Measurements from ENCODE around the gene PDZD2.

DNA sequence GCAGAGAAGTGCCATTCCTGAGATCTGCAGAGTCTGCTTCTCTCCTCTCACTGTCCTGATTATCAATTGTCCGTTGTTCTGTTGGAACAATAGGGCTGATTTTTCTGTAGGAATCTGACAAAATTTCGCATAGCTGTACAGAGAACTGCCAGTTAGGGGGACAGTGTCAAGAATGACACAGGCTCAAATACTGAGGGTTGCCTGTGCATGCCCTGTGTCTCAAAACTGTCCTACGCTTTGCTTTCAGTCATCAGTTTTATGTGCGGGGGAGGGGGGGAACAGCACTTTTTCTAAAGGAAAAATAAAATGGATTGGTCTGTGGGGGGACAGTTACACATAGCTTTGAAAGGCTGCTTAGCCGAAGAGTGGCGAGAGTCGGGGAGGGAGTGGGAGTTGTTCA, 248.6 kb downstream of the PDZD2 start:
- no peak for TF ChIP-seq POLR2A (IDR thresholded peaks at IDR 0.05; ENCODE audit: low read length)
- TF ChIP-seq GATA1 (IDR thresholded peaks at IDR 0.05; ENCODE audit: low read depth, low read length), result no peak
